Upper lobe of left lung (tissue), 4 donors: ENCODE data around the gene DCP1B.

Source experiments
- EP300 ChIP-seq, 4 donors: sonication (generic); formaldehyde crosslinking; IDR thresholded peaks; one replicate each; pipeline ENCODE4 v1.5.1; 2017; ENCODE audit warnings: antibody characterized with exemption in 4 of 4, control low read depth in 2 of 4
- POLR2AphosphoS5 ChIP-seq, 2 donors: sonication (generic); formaldehyde crosslinking; IDR thresholded peaks; one replicate each; pipeline ENCODE4 v1.5.1; 2017; ENCODE audit warnings: antibody characterized with exemption in 2 of 2
- TF ChIP-seq, protein P1 (sequence below), 6 experiments: fragments of 450-650 bp in 4 of 6; fragments of 200-600 bp in 2 of 6; sonication (generic) in 2 of 6; IDR thresholded peaks; one replicate each; pipeline ENCODE4 v1.5.1; 2016 to 2019; ENCODE audit warnings: antibody characterized with exemption in 6 of 6

GRCh38 chr12:2008677-2009076, 4.4 kb upstream of the DCP1B start:
- TF ChIP-seq, protein P1, sequence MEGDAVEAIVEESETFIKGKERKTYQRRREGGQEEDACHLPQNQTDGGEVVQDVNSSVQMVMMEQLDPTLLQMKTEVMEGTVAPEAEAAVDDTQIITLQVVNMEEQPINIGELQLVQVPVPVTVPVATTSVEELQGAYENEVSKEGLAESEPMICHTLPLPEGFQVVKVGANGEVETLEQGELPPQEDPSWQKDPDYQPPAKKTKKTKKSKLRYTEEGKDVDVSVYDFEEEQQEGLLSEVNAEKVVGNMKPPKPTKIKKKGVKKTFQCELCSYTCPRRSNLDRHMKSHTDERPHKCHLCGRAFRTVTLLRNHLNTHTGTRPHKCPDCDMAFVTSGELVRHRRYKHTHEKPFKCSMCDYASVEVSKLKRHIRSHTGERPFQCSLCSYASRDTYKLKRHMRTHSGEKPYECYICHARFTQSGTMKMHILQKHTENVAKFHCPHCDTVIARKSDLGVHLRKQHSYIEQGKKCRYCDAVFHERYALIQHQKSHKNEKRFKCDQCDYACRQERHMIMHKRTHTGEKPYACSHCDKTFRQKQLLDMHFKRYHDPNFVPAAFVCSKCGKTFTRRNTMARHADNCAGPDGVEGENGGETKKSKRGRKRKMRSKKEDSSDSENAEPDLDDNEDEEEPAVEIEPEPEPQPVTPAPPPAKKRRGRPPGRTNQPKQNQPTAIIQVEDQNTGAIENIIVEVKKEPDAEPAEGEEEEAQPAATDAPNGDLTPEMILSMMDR (IDR thresholded peaks at IDR 0.05): no peak
- no peak for TF ChIP-seq POLR2AphosphoS5 (IDR thresholded peaks at IDR 0.05)
- no peak for TF ChIP-seq EP300 (IDR thresholded peaks at IDR 0.05)
